ENCODE results near the gene MANEA.
"Not testable (repeated sequence)": the region's sequence is repeated elsewhere in the genome, so short reads cannot be mapped to it uniquely, and the experiment has no call there.

The MANEA gene

GRCh38 chr6:95584226-95584625, 6.9 kb downstream of the MANEA start:
- DNase-seq (ENCODE audit: low read depth in 2 of 2, low spot score in 1 of 2), result not testable (repeated sequence)

DNA sequence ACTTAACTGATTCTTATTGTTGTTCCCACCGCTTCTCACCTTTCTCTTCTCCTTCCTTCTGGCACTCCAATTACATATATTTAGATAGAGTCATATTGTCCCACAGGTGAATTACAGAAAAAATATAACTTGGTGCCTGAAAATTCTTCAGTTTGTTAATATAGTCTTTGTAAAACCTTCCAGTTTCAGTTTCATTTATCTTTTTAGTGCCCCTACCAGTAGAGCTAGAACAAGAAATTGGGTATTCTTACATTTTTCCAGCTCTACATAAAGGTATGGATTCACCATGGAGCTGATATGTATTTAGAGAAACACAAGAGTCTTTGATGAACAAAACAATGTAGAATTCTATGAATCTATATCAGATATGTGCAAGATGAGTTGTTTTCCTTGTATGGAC, 10.7 kb downstream of the MANEA start:
- DNase-seq (ENCODE audit: low read depth in 2 of 2, low spot score in 1 of 2), result no peak

- no peak for DNase-seq (ENCODE audit: low read depth in 2 of 2, low spot score in 1 of 2)
These were observed 11.7 kb downstream of the MANEA start for GRCh38 chr6:95589067-95589466.

- no peak for DNase-seq (ENCODE audit: low read depth in 2 of 2, low spot score in 1 of 2)
These were observed 12.7 kb downstream of the MANEA start for GRCh38 chr6:95589826-95590570.

GRCh38 chr6:95593025-95593424, 15.7 kb downstream of the MANEA start:
- no peak for DNase-seq (ENCODE audit: low read depth in 2 of 2, low spot score in 1 of 2)

- DNase-seq (ENCODE audit: low read depth in 2 of 2, low spot score in 1 of 2), result no peak
These were observed 18.7 kb downstream of the MANEA start for GRCh38 chr6:95596021-95596420.

DNA sequence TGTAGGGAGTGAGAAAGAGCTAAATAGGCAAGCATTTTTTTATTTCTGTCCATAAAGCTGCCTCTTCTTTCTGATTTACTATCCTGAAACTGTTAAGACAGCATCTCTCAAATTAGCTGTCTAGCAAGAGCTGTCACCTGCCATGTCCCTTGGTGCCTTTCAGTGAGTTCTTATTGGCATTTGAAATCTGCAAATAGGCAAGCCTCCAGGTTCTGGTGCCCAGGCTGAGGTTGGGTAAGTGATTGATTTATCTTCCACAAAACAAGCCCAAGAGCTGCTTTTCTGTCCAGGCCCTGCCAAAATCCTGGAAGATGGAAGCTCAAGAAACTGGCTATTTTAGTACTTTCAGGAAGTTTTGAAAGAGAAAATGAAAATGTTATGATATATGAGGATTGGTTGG, 22.4 kb downstream of the MANEA start:
- DNase-seq (ENCODE audit: low read depth in 2 of 2, low spot score in 1 of 2), result no peak

GRCh38 chr6:95601133-95601532, 23.8 kb downstream of the MANEA start:
- no peak for DNase-seq (ENCODE audit: low read depth in 2 of 2, low spot score in 1 of 2)

DNA sequence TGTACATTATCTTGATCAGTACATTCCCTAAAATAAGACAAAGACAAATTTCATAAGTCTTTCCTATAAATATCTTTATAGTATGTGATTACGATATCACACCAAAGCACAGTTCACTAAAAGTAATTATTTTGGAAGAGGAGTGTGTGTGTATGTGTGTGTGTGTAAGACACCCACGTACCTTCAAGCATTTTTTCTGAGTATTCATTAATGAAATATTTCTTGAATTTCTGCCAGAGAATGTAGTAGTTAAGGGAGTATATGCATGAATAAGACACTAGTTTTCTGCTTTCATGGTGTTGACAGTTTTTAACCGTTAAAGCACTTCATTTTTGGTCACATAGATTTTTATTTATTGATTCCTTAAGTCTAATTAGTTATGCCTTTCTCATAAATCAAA, 36.8 kb downstream of the MANEA start:
- no peak for DNase-seq (ENCODE audit: low read depth in 2 of 2, low spot score in 1 of 2)

DNA sequence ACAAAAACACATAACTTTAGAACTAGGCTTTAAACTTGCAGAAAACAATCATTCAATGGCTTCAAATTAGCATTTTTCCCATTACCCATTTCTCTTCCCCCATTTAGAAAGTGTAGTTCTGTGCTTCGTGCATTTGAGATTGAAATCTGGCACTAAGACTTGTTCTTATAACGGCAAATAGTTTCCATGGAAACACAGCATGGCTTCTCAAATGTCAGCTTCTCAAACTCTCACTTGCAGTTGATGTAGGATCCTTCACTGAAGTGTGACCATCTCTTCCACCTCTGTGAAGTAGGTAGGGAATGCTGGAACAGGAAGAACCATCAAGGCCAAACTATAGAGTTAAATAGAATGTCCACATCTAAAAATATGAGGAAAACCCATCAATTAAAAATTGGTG, 52.2 kb downstream of the MANEA start:
- no peak for DNase-seq (ENCODE audit: low read depth in 2 of 2, low spot score in 1 of 2)

- no peak for DNase-seq (ENCODE audit: low read depth in 2 of 2, low spot score in 1 of 2)
These were observed 59.5 kb downstream of the MANEA start for GRCh38 chr6:95636552-95637431.

DNA sequence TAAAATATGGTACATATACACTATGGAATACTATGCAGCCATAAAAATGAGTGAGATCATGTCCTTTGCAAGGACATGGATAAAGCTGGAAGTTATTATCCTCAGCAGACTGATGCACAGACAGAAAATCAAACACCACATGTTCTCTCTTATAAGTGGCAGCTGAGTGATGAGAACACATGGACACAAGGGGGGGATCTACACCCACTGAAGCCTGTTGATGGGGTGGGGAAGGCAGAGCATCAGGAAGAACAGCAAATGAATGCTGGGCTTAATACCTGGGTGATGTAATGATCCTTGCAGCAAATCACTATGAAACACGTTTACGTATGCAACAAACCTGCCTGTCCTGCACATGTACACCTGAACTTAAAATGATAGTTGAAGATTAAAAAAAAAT, 71.3 kb downstream of the MANEA start:
- no peak for DNase-seq (ENCODE audit: low read depth in 2 of 2, low spot score in 1 of 2)

DNA sequence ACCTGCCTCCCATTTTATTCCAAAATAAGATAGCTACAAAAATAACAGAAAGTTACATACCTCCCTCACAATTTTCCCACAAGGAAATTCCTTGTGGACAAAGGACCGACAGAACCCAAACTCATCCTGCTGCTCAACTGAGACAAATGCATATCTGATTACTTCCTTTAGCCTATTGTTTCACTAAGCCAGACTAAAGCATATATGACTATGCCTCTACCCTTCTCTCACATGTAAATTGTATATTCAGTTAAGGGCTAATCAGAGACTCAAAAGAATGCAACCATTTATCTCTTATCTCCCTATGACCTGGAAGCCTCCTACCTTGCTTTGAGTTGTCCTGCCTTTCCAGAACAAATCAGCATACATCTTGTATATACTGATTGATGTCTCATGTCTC, 72.1 kb downstream of the MANEA start:
- DNase-seq (ENCODE audit: low read depth in 2 of 2, low spot score in 1 of 2), result no peak

- DNase-seq (ENCODE audit: low read depth in 2 of 2, low spot score in 1 of 2), result no peak
These were observed 76.8 kb downstream of the MANEA start for GRCh38 chr6:95654176-95654575.

GRCh38 chr6:95658886-95659285, 81.6 kb downstream of the MANEA start:
- DNase-seq (ENCODE audit: low read depth in 2 of 2, low spot score in 1 of 2), result no peak

Measured in stimulated activated CD8-positive, alpha-beta memory T cell treated with anti-CD3 and anti-CD28 coated beads, Interleukin-4, amount 100 ng/mL, for 4 hours (primary cell).